Lower leg skin (tissue), 4 donors: ENCODE data around the gene TJAP1. TPM values are rescaled to one million over a fixed set of nuclear protein-coding genes. Genes with fewer than 3 reads are reported as not detected.

Experiments
- DNase-seq, 2 donors: peaks; one replicate each; pipeline ENCODE4 v3.0.0-alpha.2; 2019; ENCODE audit warnings: low spot score in 2 of 2
- H3K4me3 ChIP-seq: fragments of 200-600 bp; sonication (generic); 2 replicates; pipeline ENCODE4 v1.5.1; 2017; ENCODE audit warnings: mild to moderate bottlenecking, low read depth; ENCODE audit not compliant: poor library complexity, severe bottlenecking
- POLR2A ChIP-seq, 2 donors: fragments of 450-650 bp; IDR thresholded peaks; one replicate each; pipeline ENCODE4 v1.6.1; 2016 to 2017; ENCODE audit warnings: antibody characterized with exemption in 2 of 2, mild to moderate bottlenecking in 1 of 2, moderate library complexity in 1 of 2
- WGBS, 2 donors: methylation state at CpG; one replicate each; pipeline ENCODE4 v1.1.5; 2018; 5-methylcytosine and 5-hydroxymethylcytosine counted together
- intact Hi-C: fragments of 100-400 bp; cut with DNase I; formaldehyde crosslinking; loops from one replicate; pipeline ENCODE4 v1.15.0; 2023; ENCODE audit warnings: low total_unique reads
- total RNA-seq, 4 donors: library from RNA; depleted of rRNA; stranded (reverse); fragments of >200 nt; gene quantifications; one replicate each; pipeline ENCODE4 v1.1.0, GENCODE V29; 2016
- TF ChIP-seq, protein P1 (sequence below), 3 donors: fragments of 450-650 bp; IDR thresholded peaks; one replicate each; pipeline ENCODE4 v1.5.1; 2016; ENCODE audit warnings: antibody characterized with exemption in 3 of 3, mild to moderate bottlenecking in 3 of 3, moderate library complexity in 2 of 3

Gene TJAP1, protein sequence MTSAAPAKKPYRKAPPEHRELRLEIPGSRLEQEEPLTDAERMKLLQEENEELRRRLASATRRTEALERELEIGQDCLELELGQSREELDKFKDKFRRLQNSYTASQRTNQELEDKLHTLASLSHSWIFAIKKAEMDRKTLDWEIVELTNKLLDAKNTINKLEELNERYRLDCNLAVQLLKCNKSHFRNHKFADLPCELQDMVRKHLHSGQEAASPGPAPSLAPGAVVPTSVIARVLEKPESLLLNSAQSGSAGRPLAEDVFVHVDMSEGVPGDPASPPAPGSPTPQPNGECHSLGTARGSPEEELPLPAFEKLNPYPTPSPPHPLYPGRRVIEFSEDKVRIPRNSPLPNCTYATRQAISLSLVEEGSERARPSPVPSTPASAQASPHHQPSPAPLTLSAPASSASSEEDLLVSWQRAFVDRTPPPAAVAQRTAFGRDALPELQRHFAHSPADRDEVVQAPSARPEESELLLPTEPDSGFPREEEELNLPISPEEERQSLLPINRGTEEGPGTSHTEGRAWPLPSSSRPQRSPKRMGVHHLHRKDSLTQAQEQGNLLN
- total RNA-seq: 10 to 100 TPM; 15.9 to 30.4 (median 23.8) TPM

DNA sequence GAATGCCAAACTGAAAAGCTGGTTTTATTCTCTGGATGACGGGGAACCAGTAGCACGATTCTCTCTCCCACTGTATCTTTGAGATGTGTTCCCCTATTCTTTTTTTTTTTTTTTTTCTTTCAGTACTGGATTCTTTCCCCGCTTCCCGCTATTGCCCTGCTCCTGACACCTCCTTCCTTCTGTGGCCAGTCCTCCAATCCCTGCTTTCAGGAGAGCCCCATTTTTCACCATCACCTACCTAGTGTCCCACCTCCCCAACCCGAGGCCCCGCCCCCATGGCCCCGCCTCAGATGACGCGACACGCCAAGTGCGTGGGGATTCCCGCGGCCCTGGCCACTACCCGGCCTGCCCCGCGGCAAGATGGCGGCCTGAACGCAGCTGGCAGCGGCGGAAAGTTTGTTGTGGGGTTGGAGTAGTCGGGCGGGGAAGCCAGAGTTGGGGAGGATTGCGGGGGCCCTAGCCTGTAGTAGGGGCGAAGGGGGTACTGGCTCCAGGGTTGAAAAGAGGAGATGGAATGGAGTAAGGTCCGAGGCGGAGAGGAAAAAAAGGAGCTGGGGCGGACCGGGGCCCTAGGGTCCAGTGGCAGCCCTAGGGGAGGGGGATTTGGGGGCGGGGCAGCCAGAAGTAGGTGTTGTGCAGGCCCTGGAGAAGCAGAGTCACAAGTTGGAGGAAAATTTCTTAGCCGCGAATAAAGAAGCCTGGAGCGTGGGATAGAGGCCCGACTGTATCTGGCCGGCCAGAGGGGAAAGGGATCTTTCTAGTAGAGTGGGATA lies at the start of gene TJAP1:
TJAP1 (plus strand) TSS at position 336 of the 773 bp plus-strand sequence. CDS start 21,432 bp downstream, outside the sequence.
- peak; percentile 89 to 98 for DNase-seq
- 1 to 2% methylated on average over 34 of the region's 34 CpGs for WGBS, 2 donors
- peak within 1 kb of the TSS; percentile 55 for H3K4me3 ChIP-seq
- intact Hi-C loops: no loop called here
- TF ChIP-seq, protein P1, sequence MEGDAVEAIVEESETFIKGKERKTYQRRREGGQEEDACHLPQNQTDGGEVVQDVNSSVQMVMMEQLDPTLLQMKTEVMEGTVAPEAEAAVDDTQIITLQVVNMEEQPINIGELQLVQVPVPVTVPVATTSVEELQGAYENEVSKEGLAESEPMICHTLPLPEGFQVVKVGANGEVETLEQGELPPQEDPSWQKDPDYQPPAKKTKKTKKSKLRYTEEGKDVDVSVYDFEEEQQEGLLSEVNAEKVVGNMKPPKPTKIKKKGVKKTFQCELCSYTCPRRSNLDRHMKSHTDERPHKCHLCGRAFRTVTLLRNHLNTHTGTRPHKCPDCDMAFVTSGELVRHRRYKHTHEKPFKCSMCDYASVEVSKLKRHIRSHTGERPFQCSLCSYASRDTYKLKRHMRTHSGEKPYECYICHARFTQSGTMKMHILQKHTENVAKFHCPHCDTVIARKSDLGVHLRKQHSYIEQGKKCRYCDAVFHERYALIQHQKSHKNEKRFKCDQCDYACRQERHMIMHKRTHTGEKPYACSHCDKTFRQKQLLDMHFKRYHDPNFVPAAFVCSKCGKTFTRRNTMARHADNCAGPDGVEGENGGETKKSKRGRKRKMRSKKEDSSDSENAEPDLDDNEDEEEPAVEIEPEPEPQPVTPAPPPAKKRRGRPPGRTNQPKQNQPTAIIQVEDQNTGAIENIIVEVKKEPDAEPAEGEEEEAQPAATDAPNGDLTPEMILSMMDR (IDR thresholded peaks at IDR 0.05): no peak
- no peak for TF ChIP-seq POLR2A (IDR thresholded peaks at IDR 0.05)

DNA sequence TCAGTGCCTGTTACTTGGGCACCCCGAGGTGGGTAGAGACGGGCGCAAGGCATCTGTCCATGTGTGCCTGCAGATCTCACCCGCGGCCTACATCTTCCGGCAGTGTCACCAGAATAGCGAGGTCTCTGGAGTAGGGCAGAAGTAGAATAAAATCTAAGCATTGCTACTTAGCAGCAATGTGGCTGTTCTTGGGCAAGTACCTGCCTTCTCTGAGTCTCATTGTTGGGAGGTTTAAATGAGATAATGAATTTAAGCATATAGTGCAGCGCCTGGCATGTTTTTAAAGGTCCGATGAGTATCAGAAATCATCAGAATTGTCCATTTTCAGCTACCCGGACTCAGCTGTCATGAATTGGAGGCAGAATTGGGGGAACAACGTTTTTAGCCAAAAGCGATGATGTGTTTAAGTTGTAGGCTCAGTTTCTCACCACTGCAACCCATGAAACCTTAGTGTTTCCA lies 49.2 kb upstream of the TJAP1 start:
- DNase-seq: no peak
- intact Hi-C loops: no loop called here
- H3K4me3 ChIP-seq: peak overlapping the region; percentile 82
- TF ChIP-seq, protein P1 (IDR thresholded peaks at IDR 0.05): no peak
- TF ChIP-seq POLR2A (IDR thresholded peaks at IDR 0.05): no peak
- 13 to 21% methylated on average over 9 to 12 of the region's 12 CpGs for WGBS, 2 donors

DNA sequence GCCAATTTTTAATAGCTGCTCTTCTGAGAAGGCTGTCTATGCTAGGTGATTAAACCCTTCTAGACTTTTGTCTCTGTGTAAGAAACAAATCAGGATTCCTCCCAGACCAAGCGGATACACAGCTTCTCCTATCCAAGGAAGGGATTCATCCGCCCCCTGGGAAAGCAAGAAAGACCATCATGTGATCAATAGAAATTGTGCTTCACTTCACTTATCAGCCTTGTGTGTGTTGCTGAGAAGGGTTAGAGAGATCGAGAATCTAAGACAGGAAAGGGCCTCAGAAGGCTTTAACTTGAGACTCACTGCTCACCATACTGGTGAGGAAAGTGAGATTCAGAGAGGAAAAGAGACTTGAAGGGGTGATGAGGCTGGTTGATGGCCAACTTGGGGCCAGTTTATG lies 48.5 kb upstream of the TJAP1 start:
- intact Hi-C loops: no loop called here
- TF ChIP-seq, protein P1 (IDR thresholded peaks at IDR 0.05): no peak
- no peak for TF ChIP-seq POLR2A (IDR thresholded peaks at IDR 0.05)
- H3K4me3 ChIP-seq: no peak overlapping the region
- 84 to 85% methylated on average over 3 of the region's 3 CpGs for WGBS, 2 donors
- peak in 1 of 2 donors; percentile 7 for DNase-seq

DNA sequence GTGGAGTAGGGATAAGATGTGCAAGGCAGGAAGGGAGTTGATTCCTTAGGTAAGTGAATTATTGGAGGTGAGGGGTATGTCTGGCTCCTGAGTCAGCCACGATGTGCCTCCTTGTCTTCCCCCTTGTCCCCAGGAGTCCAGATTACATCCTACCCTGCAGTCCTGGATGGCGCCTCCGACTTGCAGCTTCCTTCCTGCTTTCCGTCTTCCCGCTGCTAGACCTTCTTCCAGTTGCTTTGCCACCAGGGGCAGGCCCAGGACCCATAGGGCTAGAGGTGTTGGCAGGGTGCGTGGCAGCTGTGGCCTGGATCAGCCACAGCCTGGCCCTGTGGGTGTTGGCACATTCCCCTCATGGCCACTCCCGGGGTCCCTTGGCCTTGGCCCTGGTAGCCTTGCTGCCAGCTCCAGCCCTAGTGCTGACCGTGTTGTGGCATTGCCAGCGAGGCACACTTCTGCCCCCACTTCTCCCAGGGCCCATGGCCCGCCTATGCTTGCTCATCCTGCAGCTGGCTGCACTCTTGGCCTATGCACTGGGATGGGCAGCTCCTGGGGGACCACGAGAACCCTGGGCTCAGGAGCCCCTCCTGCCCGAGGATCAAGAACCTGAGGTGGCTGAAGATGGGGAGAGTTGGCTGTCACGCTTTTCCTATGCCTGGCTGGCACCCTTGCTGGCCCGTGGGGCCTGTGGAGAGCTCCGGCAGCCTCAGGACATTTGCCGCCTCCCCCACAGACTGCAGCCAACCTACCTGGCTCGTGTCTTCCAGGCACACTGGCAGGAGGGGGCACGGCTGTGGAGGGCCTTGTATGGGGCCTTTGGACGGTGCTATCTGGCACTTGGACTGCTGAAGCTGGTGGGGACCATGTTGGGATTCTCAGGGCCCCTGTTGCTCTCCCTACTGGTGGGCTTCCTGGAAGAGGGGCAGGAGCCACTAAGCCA lies 45.1 kb upstream of the TJAP1 start:
- intact Hi-C loops: loop anchor here (2.0 kb wide), 1 partner anchor 75 kb away; no protein-coding TSS in a partner anchor
- no peak for DNase-seq
- H3K4me3 ChIP-seq: no peak overlapping the region
- TF ChIP-seq, protein P1 (IDR thresholded peaks at IDR 0.05): no peak
- TF ChIP-seq POLR2A (IDR thresholded peaks at IDR 0.05): no peak
- 88 to 90% methylated on average over 18 to 19 of the region's 19 CpGs for WGBS, 2 donors

DNA sequence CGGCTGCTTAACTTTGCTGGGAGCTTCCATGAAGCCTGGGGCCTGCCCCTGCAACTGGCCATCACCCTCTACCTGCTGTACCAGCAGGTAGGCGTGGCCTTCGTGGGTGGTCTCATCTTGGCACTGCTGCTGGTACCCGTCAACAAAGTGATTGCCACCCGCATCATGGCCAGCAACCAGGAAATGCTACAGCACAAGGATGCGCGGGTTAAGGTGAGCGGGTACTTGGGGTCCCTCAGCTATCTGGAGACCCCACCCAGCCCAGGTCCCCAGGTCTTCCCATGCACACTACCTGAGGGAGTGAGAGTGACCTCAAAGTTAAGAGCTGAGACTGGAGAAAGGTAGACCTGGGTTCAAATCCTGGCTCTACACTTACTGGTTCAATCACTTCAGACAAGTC lies 44.2 kb upstream of the TJAP1 start:
- 77 to 86% methylated on average over 8 of the region's 8 CpGs for WGBS, 2 donors
- no peak for DNase-seq
- TF ChIP-seq POLR2A (IDR thresholded peaks at IDR 0.05): no peak
- TF ChIP-seq, protein P1 (IDR thresholded peaks at IDR 0.05): no peak
- intact Hi-C loops: loop anchor here (2.0 kb wide), 1 partner anchor 76 kb away; no protein-coding TSS in a partner anchor
- H3K4me3 ChIP-seq: no peak overlapping the region
